GM18868 (cell line): Measurements from ENCODE around the gene PAPPA.

Experiments
- ATAC-seq: cut with Tn5 transposase; IDR thresholded peaks from one replicate; pipeline ENCODE4 v1.9.1; 2021; ENCODE audit warnings: mild to moderate bottlenecking, moderate library complexity; ENCODE audit not compliant: unreplicated experiment

The PAPPA gene

GRCh38 chr9:116270546-116270945 lies 117.0 kb downstream of the PAPPA start:
- ATAC-seq, result no peak

- ATAC-seq, result no peak
Observed at GRCh38 chr9:116271340-116271739, 117.7 kb downstream of the PAPPA start.

- no peak for ATAC-seq
Observed at GRCh38 chr9:116271991-116272390, 118.4 kb downstream of the PAPPA start.

GRCh38 chr9:116274293-116274692 lies 120.7 kb downstream of the PAPPA start:
- ATAC-seq, result no peak

GRCh38 chr9:116275418-116276195 lies 122.0 kb downstream of the PAPPA start:
- no peak for ATAC-seq

- no peak for ATAC-seq
Observed at GRCh38 chr9:116276196-116276493, 122.6 kb downstream of the PAPPA start.

- no peak for ATAC-seq
Observed at GRCh38 chr9:116276651-116277121, 123.1 kb downstream of the PAPPA start.

- ATAC-seq, result no peak
Observed at GRCh38 chr9:116278326-116278725, 124.7 kb downstream of the PAPPA start.

- no peak for ATAC-seq
Observed at GRCh38 chr9:116279230-116279629, 125.6 kb downstream of the PAPPA start.

GRCh38 chr9:116280529-116280928 lies 126.9 kb downstream of the PAPPA start:
- ATAC-seq, result no peak

GRCh38 chr9:116282597-116282996 lies 129.0 kb downstream of the PAPPA start:
- no peak for ATAC-seq

GRCh38 chr9:116284518-116284917 lies 130.9 kb downstream of the PAPPA start:
- no peak for ATAC-seq

- ATAC-seq, result no peak
Observed at GRCh38 chr9:116285320-116285719, 131.7 kb downstream of the PAPPA start.

GRCh38 chr9:116286297-116286696 lies 132.7 kb downstream of the PAPPA start:
- no peak for ATAC-seq

- no peak for ATAC-seq
Observed at GRCh38 chr9:116287721-116288120, 134.1 kb downstream of the PAPPA start.

- ATAC-seq, result no peak
Observed at GRCh38 chr9:116288658-116289057, 135.1 kb downstream of the PAPPA start.

- no peak for ATAC-seq
Observed at GRCh38 chr9:116297346-116297745, 143.8 kb downstream of the PAPPA start.

- no peak for ATAC-seq
Observed at GRCh38 chr9:116298249-116298648, 144.7 kb downstream of the PAPPA start.

- no peak for ATAC-seq
Observed at GRCh38 chr9:116298878-116299391, 145.3 kb downstream of the PAPPA start.

GRCh38 chr9:116300360-116300870 lies 146.8 kb downstream of the PAPPA start:
- no peak for ATAC-seq

- ATAC-seq, result no peak
Observed at GRCh38 chr9:116303270-116303669, 149.7 kb downstream of the PAPPA start.

- ATAC-seq, result no peak
Observed at GRCh38 chr9:116303886-116304538, 150.4 kb downstream of the PAPPA start.
